ENCODE data around the gene RTKN. TPM values are rescaled to one million over a fixed set of nuclear protein-coding genes. Genes with fewer than 3 reads are reported as not detected.
"Not testable (repeated sequence)": the region's sequence is repeated elsewhere in the genome, so short reads cannot be mapped to it uniquely, and the experiment has no call there.

The RTKN gene
- 14.1 and 16.2 TPM in 2 replicates for total RNA-seq

GRCh38 chr2:74441690-74442482 is at the start of gene RTKN:
TSS of gene RTKN (minus strand) at chr2:74441937. CDS start at chr2:74441816, 121 bp downstream.
- H3K27ac ChIP-seq (ENCODE audit: low read depth, low read length): no peak within 1 kb of the TSS
- H3K4me2 ChIP-seq (ENCODE audit: insufficient read depth, low read length): peak within 1 kb of the TSS; percentile 95
- H3K27me3 ChIP-seq (ENCODE audit: insufficient read depth, low read length): peaks cover 16% of the 10 kb centered on the region
- H3K9me3 ChIP-seq (ENCODE audit: low read depth, low read length): no peaks in the 10 kb centered on the region
- H3K4me1 ChIP-seq (ENCODE audit: insufficient read depth, low read length): peaks cover 25% of the 10 kb centered on the region
- peak; percentile 72 for DNase-seq (ENCODE audit: insufficient read length, low spot score, missing footprints)
- no peaks in the 10 kb centered on the region for H3K36me3 ChIP-seq (ENCODE audit: insufficient read depth, low read length)
- peaks cover 5% of the 10 kb centered on the region for H4K20me1 ChIP-seq (ENCODE audit: insufficient read depth, low read length)
- peaks cover 23% of the 10 kb centered on the region for H3K79me2 ChIP-seq (ENCODE audit: insufficient read depth, low read length)
- peak within 1 kb of the TSS; percentile 79 for H3K4me3 ChIP-seq (ENCODE audit: insufficient read depth, low read length)
- TF ChIP-seq CTCF (IDR thresholded peaks at IDR 0.05; ENCODE audit: extremely low read depth, low read depth, low read length): no peak
- H2AFZ ChIP-seq (ENCODE audit: low read length): peak within 1 kb of the TSS; percentile 91

- H3K4me3 ChIP-seq (ENCODE audit: insufficient read depth, low read length): no peak overlapping the region
- peaks cover 53% of the 10 kb centered on the region for H3K36me3 ChIP-seq (ENCODE audit: insufficient read depth, low read length)
- no peaks in the 10 kb centered on the region for H3K27me3 ChIP-seq (ENCODE audit: insufficient read depth, low read length)
- no peak overlapping the region for H3K4me2 ChIP-seq (ENCODE audit: insufficient read depth, low read length)
- peaks cover 24% of the 10 kb centered on the region for H3K79me2 ChIP-seq (ENCODE audit: insufficient read depth, low read length)
- peaks cover 29% of the 10 kb centered on the region for H3K4me1 ChIP-seq (ENCODE audit: insufficient read depth, low read length)
- H2AFZ ChIP-seq (ENCODE audit: low read length): no peak overlapping the region
- H4K20me1 ChIP-seq (ENCODE audit: insufficient read depth, low read length): no peaks in the 10 kb centered on the region
- TF ChIP-seq CTCF (IDR thresholded peaks at IDR 0.05; ENCODE audit: extremely low read depth, low read depth, low read length): no peak
- no peaks in the 10 kb centered on the region for H3K9me3 ChIP-seq (ENCODE audit: low read depth, low read length)
- H3K27ac ChIP-seq (ENCODE audit: low read depth, low read length): no peak overlapping the region
- DNase-seq (ENCODE audit: insufficient read length, low spot score, missing footprints): no peak
Measured at GRCh38 chr2:74489906-74490305, 48.2 kb upstream of the RTKN start.

- Histone ChIP-seq H3K36me3 (ENCODE audit: insufficient read depth, low read length) (peaks cover 49% of the 10 kb centered on the region), H3K79me2 (ENCODE audit: insufficient read depth, low read length) (peaks cover 31% of the 10 kb centered on the region), H3K4me2 (ENCODE audit: insufficient read depth, low read length) (peak overlapping the region; percentile 41), H2AFZ (ENCODE audit: low read length) (no peak overlapping the region), H3K27me3 (ENCODE audit: insufficient read depth, low read length) (no peaks in the 10 kb centered on the region), H4K20me1 (ENCODE audit: insufficient read depth, low read length) (no peaks in the 10 kb centered on the region), H3K4me1 (ENCODE audit: insufficient read depth, low read length) (peaks cover 29% of the 10 kb centered on the region), H3K9me3 (ENCODE audit: low read depth, low read length) (no peaks in the 10 kb centered on the region), H3K4me3 (ENCODE audit: insufficient read depth, low read length) (no peak overlapping the region), H3K27ac (ENCODE audit: low read depth, low read length) (peak overlapping the region; percentile 23)
- TF ChIP-seq CTCF (IDR thresholded peaks at IDR 0.05; ENCODE audit: extremely low read depth, low read depth, low read length): no peak
- DNase-seq (ENCODE audit: insufficient read length, low spot score, missing footprints): no peak
Measured at GRCh38 chr2:74488643-74489481, 47.1 kb upstream of the RTKN start.

GRCh38 chr2:74486141-74486540 is 44.4 kb upstream of the RTKN start:
- TF ChIP-seq CTCF (IDR thresholded peaks at IDR 0.05; ENCODE audit: extremely low read depth, low read depth, low read length): no peak
- no peak overlapping the region for H3K4me2 ChIP-seq (ENCODE audit: insufficient read depth, low read length)
- H3K4me3 ChIP-seq (ENCODE audit: insufficient read depth, low read length): no peak overlapping the region
- H3K79me2 ChIP-seq (ENCODE audit: insufficient read depth, low read length): peaks cover 57% of the 10 kb centered on the region
- H3K9me3 ChIP-seq (ENCODE audit: low read depth, low read length): no peaks in the 10 kb centered on the region
- H2AFZ ChIP-seq (ENCODE audit: low read length): no peak overlapping the region
- no peak overlapping the region for H3K27ac ChIP-seq (ENCODE audit: low read depth, low read length)
- H3K27me3 ChIP-seq (ENCODE audit: insufficient read depth, low read length): no peaks in the 10 kb centered on the region
- DNase-seq (ENCODE audit: insufficient read length, low spot score, missing footprints): no peak
- peaks cover 33% of the 10 kb centered on the region for H3K4me1 ChIP-seq (ENCODE audit: insufficient read depth, low read length)
- H4K20me1 ChIP-seq (ENCODE audit: insufficient read depth, low read length): no peaks in the 10 kb centered on the region
- H3K36me3 ChIP-seq (ENCODE audit: insufficient read depth, low read length): peaks cover 23% of the 10 kb centered on the region

- not testable (repeated sequence) for H3K9me3 ChIP-seq (ENCODE audit: low read depth, low read length); DNase-seq (ENCODE audit: insufficient read length, low spot score, missing footprints); H4K20me1 ChIP-seq (ENCODE audit: insufficient read depth, low read length); H3K27me3 ChIP-seq (ENCODE audit: insufficient read depth, low read length)
- Histone ChIP-seq H3K27ac (ENCODE audit: low read depth, low read length) (peak overlapping the region; percentile 77), H3K36me3 (ENCODE audit: insufficient read depth, low read length) (peaks cover 30% of the 10 kb centered on the region), H3K4me2 (ENCODE audit: insufficient read depth, low read length) (peak overlapping the region; percentile 94), H3K4me3 (ENCODE audit: insufficient read depth, low read length) (peak overlapping the region; percentile 95), H2AFZ (ENCODE audit: low read length) (peak overlapping the region; percentile 99), H3K4me1 (ENCODE audit: insufficient read depth, low read length) (peaks cover 31% of the 10 kb centered on the region), H3K79me2 (ENCODE audit: insufficient read depth, low read length) (peaks cover 62% of the 10 kb centered on the region)
Measured at GRCh38 chr2:74483675-74484164, 42.0 kb upstream of the RTKN start.
